Measurements from ENCODE around the gene IQGAP2. TPM values are rescaled to one million over a fixed set of nuclear protein-coding genes. Genes with fewer than 3 reads are reported as not detected.

IQGAP2 gene
- total RNA-seq, 1 experiment from 2014 or later, result not detected

DNA sequence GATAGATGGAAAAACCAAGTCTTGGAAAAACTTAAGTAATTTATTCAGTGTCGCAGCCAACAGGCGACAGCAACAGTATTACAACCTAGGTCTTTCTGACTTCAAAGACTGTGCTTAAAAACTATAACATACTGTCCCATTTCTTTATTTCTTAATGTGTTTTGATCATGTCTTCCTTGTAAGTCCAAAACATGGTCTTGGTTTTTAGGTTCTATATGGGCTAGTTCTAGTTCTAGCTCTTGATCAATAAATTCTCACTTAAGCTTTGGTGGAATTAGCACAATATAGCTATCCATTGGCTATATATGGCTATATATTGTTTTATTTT is 69.9 kb downstream of the IQGAP2 start:
- Histone ChIP-seq H3K9ac (ENCODE audit: low read length) (no peak overlapping the region), H3K9me2 (replicated peaks; ENCODE audit: low read length) (no peaks in the 10 kb centered on the region), H3K27ac (ENCODE audit: low read length) (no peak overlapping the region), H3K79me2 (ENCODE audit: low read length) (no peaks in the 10 kb centered on the region), H3K9me3 (ENCODE audit: low read length) (no peaks in the 10 kb centered on the region), H3K4me1 (ENCODE audit: insufficient read depth, low read length) (no peaks in the 10 kb centered on the region; the same call in 1 of the 2 replicates), H3K27me3 (ENCODE audit: low read length) (peaks cover 26% of the 10 kb centered on the region; the same call in 1 of the 2 replicates), H4K20me1 (ENCODE audit: low read length) (no peaks in the 10 kb centered on the region), H3F3A (ENCODE audit: low read length, unreplicated experiment) (no peaks in the 10 kb centered on the region), H3K4me3 (ENCODE audit: low read length) (no peak overlapping the region), H3K36me3 (ENCODE audit: low read depth, low read length) (no peaks in the 10 kb centered on the region), H2AFZ (ENCODE audit: low read length) (no peak overlapping the region), H3K4me2 (ENCODE audit: low read length) (no peak overlapping the region)
- no peak for ATAC-seq
- ChIA-PET CTCF (no interaction called here), POLR2A (ENCODE audit: unreplicated experiment) (no interaction called here)
- DNase-seq, result no peak
- BruUV-seq (replicated peaks), result no TSS peak
- TF ChIP-seq EZH2phosphoT487 (IDR thresholded peaks at IDR 0.05; ENCODE audit: borderline replicate concordance, low read length) (no peak), EZH2 (IDR thresholded peaks at IDR 0.05; ENCODE audit: low read length, unreplicated experiment) (no peak)
- TF ChIP-seq, protein P1, sequence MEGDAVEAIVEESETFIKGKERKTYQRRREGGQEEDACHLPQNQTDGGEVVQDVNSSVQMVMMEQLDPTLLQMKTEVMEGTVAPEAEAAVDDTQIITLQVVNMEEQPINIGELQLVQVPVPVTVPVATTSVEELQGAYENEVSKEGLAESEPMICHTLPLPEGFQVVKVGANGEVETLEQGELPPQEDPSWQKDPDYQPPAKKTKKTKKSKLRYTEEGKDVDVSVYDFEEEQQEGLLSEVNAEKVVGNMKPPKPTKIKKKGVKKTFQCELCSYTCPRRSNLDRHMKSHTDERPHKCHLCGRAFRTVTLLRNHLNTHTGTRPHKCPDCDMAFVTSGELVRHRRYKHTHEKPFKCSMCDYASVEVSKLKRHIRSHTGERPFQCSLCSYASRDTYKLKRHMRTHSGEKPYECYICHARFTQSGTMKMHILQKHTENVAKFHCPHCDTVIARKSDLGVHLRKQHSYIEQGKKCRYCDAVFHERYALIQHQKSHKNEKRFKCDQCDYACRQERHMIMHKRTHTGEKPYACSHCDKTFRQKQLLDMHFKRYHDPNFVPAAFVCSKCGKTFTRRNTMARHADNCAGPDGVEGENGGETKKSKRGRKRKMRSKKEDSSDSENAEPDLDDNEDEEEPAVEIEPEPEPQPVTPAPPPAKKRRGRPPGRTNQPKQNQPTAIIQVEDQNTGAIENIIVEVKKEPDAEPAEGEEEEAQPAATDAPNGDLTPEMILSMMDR (conservative IDR thresholded peaks at IDR 0.05; ENCODE audit: low read depth, low read length), result no peak
- intact Hi-C loops (cut with micrococcal nuclease), result no loop called here

DNA sequence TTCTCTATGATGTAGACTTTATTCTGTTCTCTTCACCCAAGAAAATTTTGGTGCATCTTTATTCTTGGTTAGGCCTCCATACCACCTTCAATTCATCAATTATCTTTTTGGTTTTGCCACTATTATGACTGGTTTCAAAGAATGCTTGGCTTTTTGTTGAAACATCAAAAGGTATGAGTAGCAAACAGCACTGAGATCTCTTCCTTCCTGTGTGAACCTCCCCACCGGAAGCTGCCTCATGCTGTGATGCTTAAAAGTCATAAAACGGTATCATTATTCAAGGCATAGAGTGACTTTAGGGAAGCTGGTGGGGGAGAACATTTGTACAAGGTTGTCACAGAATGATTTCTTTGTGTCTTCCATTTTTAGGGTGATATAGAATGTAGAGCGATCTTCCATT is 70.6 kb downstream of the IQGAP2 start:
- Histone ChIP-seq H2AFZ (ENCODE audit: low read length) (no peak overlapping the region), H3K9ac (ENCODE audit: low read length) (no peak overlapping the region), H3K4me2 (ENCODE audit: low read length) (no peak overlapping the region), H3K4me3 (ENCODE audit: low read length) (no peak overlapping the region), H3K4me1 (ENCODE audit: insufficient read depth, low read length) (no peaks in the 10 kb centered on the region; the same call in 1 of the 2 replicates), H3K79me2 (ENCODE audit: low read length) (no peaks in the 10 kb centered on the region), H4K20me1 (ENCODE audit: low read length) (no peaks in the 10 kb centered on the region), H3K27ac (ENCODE audit: low read length) (no peak overlapping the region), H3K9me2 (replicated peaks; ENCODE audit: low read length) (no peaks in the 10 kb centered on the region), H3K9me3 (ENCODE audit: low read length) (no peaks in the 10 kb centered on the region), H3F3A (ENCODE audit: low read length, unreplicated experiment) (no peaks in the 10 kb centered on the region), H3K36me3 (ENCODE audit: low read depth, low read length) (no peaks in the 10 kb centered on the region), H3K27me3 (ENCODE audit: low read length) (peaks cover 19% of the 10 kb centered on the region; the same call in 1 of the 2 replicates)
- ATAC-seq (no peak), DNase-seq (no peak)
- CTCF ChIA-PET, result no interaction called here
- no TSS peak for BruUV-seq (replicated peaks)
- intact Hi-C loops (cut with micrococcal nuclease), result no loop called here
- POLR2A ChIA-PET (ENCODE audit: unreplicated experiment), result no interaction called here
- no peak for TF ChIP-seq EZH2 (IDR thresholded peaks at IDR 0.05; ENCODE audit: low read length, unreplicated experiment)
- TF ChIP-seq EZH2phosphoT487 (IDR thresholded peaks at IDR 0.05; ENCODE audit: borderline replicate concordance, low read length), result no peak
- TF ChIP-seq, protein P1 (conservative IDR thresholded peaks at IDR 0.05; ENCODE audit: low read depth, low read length), result no peak

DNA sequence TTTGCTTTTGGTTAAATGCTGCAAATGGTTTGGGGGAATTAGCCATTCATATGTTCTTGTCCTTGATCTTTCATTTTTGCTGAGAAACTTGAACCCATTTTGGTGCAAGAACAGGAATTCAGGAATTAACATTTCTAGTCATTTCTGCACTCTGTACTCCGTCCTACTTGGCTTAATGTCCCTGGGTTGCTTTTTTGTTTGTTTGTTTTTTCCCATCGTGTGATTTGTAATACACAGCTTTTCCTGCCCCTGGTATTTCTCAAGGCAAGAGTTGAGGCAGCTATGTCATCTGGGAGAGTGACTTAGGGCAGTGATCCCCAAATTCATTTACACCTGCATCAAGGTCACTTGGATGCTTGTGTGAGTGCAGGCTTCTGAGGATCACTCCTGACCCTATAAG is 71.3 kb downstream of the IQGAP2 start:
- Histone ChIP-seq H3K36me3 (ENCODE audit: low read depth, low read length) (no peaks in the 10 kb centered on the region), H4K20me1 (ENCODE audit: low read length) (no peaks in the 10 kb centered on the region), H2AFZ (ENCODE audit: low read length) (no peak overlapping the region), H3K79me2 (ENCODE audit: low read length) (no peaks in the 10 kb centered on the region), H3K27me3 (ENCODE audit: low read length) (peaks cover 15% of the 10 kb centered on the region; the same call in 1 of the 2 replicates), H3K9ac (ENCODE audit: low read length) (no peak overlapping the region), H3K9me2 (replicated peaks; ENCODE audit: low read length) (no peaks in the 10 kb centered on the region), H3K9me3 (ENCODE audit: low read length) (no peaks in the 10 kb centered on the region), H3K4me2 (ENCODE audit: low read length) (no peak overlapping the region), H3K4me3 (ENCODE audit: low read length) (no peak overlapping the region), H3K27ac (ENCODE audit: low read length) (no peak overlapping the region), H3F3A (ENCODE audit: low read length, unreplicated experiment) (no peaks in the 10 kb centered on the region), H3K4me1 (ENCODE audit: insufficient read depth, low read length) (no peaks in the 10 kb centered on the region; the same call in 1 of the 2 replicates)
- DNase-seq (no peak), ATAC-seq (no peak)
- ChIA-PET POLR2A (ENCODE audit: unreplicated experiment) (no interaction called here), CTCF (no interaction called here)
- intact Hi-C loops (cut with micrococcal nuclease), result no loop called here
- BruUV-seq (replicated peaks), result no TSS peak
- TF ChIP-seq EZH2 (IDR thresholded peaks at IDR 0.05; ENCODE audit: low read length, unreplicated experiment) (no peak), EZH2phosphoT487 (IDR thresholded peaks at IDR 0.05; ENCODE audit: borderline replicate concordance, low read length) (no peak)
- TF ChIP-seq, protein P1 (conservative IDR thresholded peaks at IDR 0.05; ENCODE audit: low read depth, low read length), result no peak

All from PC-3 (cell line).